Keratinocyte (primary cell): ENCODE data around the gene CNTNAP5.

ENCODE experiments used
- CTCF ChIP-seq, 3 experiments: IDR thresholded peaks in 1 of 3; conservative IDR thresholded peaks in 1 of 3; optimal IDR thresholded peaks in 1 of 3; 2 replicates in 2 of 3; 3 replicates in 1 of 3; pipeline versions ENCODE3 to v1.5.1; 2011; ENCODE audit warnings: low read length in 3 of 3, mild to moderate bottlenecking in 3 of 3, moderate library complexity in 2 of 3, control low read depth in 1 of 3, inconsistent platforms in 1 of 3; ENCODE audit not compliant: insufficient read depth in 2 of 3; ENCODE audit errors: extremely low read depth in 1 of 3
- EZH2 ChIP-seq: IDR thresholded peaks from one replicate; pipeline ENCODE4 v1.6.1; 2012; ENCODE audit warnings: inconsistent platforms, mild to moderate bottlenecking, low read length, moderate library complexity

GRCh38 chr2:124832521-124832920 is 807.4 kb downstream of the CNTNAP5 start:
- TF ChIP-seq EZH2: no peak
- no peak for TF ChIP-seq CTCF (optimal IDR thresholded peaks at IDR 0.05 in 1 of 3, IDR thresholded peaks at IDR 0.05 in 1 of 3, conservative IDR thresholded peaks at IDR 0.05 in 1 of 3; ENCODE audit: extremely low read depth in 1 of 3, insufficient read depth in 2 of 3, low read length in 3 of 3)
